GM21390 (cell line): ENCODE data around the gene OR51Q1.

ENCODE experiments used
- ATAC-seq: cut with Tn5 transposase; IDR thresholded peaks from one replicate; pipeline ENCODE4 v1.9.1; 2021; ENCODE audit not compliant: unreplicated experiment

The OR51Q1 gene, protein sequence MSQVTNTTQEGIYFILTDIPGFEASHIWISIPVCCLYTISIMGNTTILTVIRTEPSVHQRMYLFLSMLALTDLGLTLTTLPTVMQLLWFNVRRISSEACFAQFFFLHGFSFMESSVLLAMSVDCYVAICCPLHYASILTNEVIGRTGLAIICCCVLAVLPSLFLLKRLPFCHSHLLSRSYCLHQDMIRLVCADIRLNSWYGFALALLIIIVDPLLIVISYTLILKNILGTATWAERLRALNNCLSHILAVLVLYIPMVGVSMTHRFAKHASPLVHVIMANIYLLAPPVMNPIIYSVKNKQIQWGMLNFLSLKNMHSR

GRCh38 chr11:5421811-5422210 lies at the start of gene OR51Q1:
Gene OR51Q1, plus strand, starts transcription at chr11:5422111. Its CDS starts 90 bp downstream, at chr11:5422201.
- ATAC-seq, result no peak

DNA sequence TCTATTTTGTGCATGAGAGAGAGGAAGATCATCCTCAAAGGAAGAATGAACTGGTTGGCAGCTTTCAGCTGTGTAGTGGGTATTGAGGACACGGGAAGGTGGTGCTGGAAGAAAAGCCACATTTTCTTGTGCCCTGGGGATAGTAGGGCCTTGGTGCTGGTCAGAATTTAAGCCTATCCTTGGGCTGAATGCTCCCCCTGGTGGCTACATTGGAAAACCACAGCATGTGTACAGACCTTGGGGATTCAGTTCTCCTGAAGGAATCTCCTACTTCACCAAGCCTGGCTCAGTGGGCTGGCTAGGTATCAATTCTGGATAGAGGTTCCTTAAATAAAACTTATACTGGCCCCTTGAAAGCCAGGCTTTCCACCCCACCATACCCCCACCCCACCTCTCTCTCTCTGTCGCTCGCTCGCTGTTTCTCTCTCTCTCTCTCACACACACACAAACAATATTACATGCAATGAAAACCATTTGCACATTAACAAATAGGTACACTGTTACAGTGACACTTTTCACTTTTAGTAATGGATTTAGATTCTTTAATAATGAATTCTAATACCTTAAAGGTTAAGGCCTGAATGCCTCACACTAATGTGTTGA lies 41.1 kb upstream of the OR51Q1 start:
- peak; percentile 90 for ATAC-seq

DNA sequence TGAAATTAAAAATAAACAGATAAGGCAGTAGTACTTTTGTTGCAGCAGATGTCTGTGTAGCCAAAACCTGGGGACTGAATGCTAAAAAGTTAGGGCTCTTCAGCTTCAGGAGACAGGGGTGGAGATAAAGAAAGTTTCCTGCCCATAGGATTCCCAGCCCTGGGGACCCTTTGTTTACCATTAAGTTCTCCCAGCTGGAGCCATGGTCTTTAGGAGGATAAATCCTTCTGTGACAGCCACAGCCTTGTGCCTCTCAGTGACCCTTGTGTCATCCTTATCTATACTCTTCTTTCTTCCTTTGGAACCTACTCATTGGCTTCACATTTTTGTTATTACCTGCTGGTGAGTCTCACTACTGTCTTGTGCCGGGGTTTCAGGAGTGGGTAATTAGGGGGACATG lies 38.3 kb upstream of the OR51Q1 start, which contains the start of gene OR51M1:
Gene OR51M1, plus strand, starts transcription at position 237 of the 400 bp plus-strand sequence. CDS start 5,587 bp downstream, outside the sequence.
- ATAC-seq, result no peak

GRCh38 chr11:5384335-5384734 lies 37.6 kb upstream of the OR51Q1 start:
- ATAC-seq, result no peak

DNA sequence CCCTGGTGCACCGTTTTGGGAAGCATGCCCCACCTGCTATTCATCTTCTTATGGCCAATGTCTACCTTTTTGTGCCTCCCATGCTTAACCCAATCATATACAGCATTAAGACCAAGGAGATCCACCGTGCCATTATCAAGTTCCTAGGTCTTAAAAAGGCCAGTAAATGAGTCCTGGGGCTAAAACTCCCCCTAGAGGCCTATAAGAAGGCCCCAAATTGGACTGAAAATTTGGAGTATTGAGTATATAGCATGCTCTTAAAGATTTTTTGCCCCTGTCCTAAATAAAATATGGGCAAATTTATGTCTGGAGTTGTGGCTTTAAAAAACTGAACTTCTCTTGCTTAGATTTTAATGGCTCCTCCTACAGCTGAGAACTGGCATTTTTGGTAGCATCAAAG lies 31.7 kb upstream of the OR51Q1 start:
- no peak for ATAC-seq

GRCh38 chr11:5394091-5394490 lies 27.8 kb upstream of the OR51Q1 start:
- no peak for ATAC-seq

- ATAC-seq, result no peak
Observed at GRCh38 chr11:5398936-5399335, 23.0 kb upstream of the OR51Q1 start.

- no peak for ATAC-seq
Observed at GRCh38 chr11:5405173-5405572, 16.7 kb upstream of the OR51Q1 start.

DNA sequence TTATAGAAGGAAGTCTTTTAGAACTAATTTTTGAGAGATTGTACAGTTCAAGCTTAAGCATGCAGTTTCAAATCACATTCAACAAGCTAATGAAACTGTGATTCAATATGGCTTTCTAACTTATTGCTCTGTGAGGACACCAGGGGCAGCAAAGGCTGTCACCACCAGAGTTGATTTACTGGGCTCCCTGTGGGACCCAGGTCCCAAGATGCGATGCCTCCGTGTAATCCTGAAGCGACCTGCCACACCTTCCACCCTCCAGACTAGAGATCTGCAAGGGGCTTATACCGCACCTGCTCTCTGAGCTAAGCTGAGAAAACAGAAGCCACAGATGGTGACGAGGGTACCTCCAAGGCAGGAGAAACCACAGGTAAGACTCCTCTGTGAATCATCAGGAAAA lies 918 bp upstream of the OR51Q1 start:
- no peak for ATAC-seq

DNA sequence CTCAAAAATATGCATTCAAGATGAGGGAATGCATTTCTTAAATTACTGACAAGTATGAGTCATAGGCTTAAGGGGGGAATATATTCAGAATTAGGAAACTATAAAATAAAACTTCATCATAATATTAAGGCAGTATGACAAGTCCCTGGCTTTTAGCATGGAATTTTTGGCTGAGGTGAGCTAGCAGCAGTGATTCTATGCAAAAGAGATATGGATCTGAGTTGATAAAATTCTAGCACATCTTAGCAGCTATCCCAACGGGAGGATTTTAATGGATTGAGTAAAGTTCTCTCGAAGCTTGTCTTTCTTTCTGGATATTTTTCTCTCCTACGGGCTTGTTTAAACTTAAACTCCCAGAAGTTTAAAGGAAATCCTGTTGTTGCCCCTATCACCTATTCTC lies 1.2 kb downstream of the OR51Q1 start:
- ATAC-seq, result no peak

DNA sequence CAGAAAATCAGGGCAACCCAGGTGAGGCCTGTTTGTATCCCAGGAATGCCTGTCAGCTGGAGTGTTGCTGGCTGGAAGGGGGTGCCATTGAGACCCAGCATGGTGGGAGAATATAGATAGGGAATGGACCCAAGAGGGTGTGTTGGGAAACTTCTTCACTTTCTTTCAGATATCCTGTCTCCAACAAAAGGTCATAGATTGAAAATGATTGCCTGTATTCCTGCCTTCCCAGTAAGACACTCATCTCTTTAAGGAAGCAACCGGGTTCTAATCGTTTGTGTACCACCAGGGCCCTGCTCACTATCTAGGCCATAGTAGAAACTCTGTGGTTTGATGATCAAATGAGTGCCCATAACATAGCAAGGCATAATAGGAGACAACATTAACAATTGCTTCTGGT lies 19.5 kb downstream of the OR51Q1 start, which contains the start of gene OR51I1:
Gene OR51I1, minus strand, starts transcription at position 101 of the 400 bp plus-strand sequence. Its CDS starts 0 bp downstream, at position 101.
- no peak for ATAC-seq

DNA sequence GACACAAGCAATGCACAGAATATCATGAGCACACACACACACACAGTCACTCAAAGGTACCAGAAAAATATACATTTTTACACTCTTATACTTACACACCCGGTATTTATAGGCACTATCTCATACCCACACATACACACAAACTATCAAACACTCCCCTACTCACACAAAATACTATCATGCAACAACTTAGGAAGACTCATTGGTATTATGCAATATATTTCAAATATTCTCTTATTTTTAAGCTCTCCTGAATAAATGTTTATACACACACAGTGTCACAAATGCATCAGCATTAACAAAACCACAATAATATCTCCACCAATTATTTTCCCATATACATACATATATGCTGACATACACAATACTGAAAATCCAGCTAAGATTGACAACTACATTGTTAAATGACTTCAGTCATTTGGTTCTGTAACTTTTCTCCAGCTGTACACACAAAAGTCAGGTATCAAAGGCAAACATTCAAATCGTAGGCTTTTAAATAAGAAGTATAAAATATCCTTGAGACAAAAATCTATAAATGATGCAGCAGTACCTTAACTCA lies 22.0 kb downstream of the OR51Q1 start:
- ATAC-seq, result no peak

DNA sequence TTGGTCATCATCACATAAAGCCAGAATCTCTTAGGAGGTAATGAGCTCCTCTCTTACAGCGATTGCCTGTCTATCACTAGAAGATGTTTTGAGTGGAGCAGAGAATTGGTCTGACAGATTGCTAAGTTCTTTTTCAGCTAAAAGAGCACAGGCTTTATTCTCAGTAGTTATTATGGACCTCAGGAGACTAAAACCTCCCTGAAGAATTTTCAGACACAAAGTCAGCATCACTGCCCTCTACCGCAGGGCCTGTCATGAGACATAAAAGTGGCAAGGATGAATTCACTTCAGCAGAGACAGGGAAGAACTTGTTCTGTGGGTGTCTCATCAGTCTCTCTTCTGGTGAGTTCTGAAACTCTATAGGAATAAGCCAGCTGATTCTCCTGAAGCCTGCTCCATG lies 27.1 kb downstream of the OR51Q1 start, which contains the start of gene OR51I2:
Gene OR51I2, plus strand, starts transcription at position 301 of the 400 bp plus-strand sequence. CDS start 4,166 bp downstream, outside the sequence.
- no peak for ATAC-seq

GRCh38 chr11:5449432-5449831 lies 27.5 kb downstream of the OR51Q1 start:
- ATAC-seq, result no peak

DNA sequence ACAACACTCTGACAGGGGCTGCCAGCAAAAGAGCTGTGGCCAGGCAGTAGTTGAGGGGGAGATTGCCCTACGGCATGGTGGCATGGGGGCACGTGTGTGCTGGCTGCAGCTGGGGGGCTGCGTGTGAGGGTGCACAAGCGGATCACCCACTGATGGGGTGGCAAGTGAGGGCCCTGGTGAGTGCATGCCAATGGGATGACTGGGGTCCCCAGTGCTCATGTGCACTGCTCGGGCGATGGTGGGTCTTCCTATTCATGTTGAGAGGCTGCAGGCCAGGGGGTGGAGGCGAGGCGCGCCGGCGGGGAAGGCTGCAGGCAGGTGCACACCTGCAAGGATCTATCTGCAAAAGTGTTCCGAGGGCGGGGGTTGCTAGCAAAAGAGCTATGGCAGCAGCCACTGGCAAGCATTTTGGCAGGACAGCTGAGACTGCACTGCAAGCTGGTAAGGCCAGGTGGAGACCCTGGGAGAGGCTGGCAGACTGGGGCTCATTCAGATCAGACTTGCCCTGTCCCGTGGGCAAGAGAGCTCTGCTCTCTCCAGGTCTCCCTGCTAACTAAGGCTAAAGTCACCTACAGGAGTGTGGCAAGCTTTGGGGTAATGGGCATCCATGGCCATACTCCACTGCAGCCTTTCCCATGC lies 39.2 kb downstream of the OR51Q1 start:
- ATAC-seq, result no peak

DNA sequence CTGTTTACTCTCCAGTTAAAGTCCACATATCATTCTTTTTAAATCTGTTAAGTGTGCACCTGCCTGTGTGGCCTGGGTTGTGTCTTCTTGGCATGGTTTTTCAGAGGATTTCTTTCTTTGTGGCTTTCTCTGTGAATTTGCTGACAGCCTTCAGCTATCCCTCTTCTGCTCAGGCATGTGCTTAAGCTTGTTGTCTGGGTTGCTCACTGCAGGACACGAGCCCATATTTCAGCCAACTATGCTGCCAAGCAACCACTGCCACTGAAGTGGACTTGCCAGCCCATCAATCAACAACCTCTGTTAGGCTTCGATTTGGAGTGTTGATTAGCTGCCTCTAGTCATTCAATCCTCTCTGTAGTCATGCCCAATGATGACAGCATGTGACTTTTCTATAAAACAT lies 45.6 kb downstream of the OR51Q1 start:
- no peak for ATAC-seq
